Measurements from ENCODE around the gene BOD1.

BOD1 gene

GRCh38 chr5:173615884-173616576, 420 bp downstream of the BOD1 start:
- TF ChIP-seq CTCF (conservative IDR thresholded peaks at IDR 0.05) (peak; percentile 82), ZFX (IDR thresholded peaks at IDR 0.05) (peak; percentile 96; the same call in 1 of the 2 replicates)
- peak overlapping the region; percentile 96 for H3K27ac ChIP-seq

DNA sequence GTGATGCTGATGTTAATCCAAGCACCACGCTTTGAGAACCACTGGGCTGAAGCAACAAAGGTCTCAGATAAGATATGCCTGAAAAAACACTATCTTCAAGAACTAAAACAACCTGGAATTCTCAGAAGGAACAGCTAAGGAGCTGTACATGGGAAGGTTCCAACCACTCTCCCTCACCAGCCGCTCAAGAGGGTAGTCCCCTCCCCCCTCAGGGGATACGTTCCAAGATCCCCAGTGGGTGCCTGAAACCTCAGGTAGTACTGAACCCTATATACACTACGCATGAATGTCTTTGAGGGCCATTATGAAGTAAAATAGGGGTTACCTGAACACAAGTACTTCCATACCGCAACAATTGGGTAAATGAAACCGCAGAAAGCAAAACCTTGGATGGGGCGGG, 1.9 kb downstream of the BOD1 start:
- H3K27ac ChIP-seq = no peak overlapping the region
- TF ChIP-seq ZFX (IDR thresholded peaks at IDR 0.05) (no peak), CTCF (conservative IDR thresholded peaks at IDR 0.05) (no peak)

- no peak overlapping the region for H3K27ac ChIP-seq
- TF ChIP-seq ZFX (IDR thresholded peaks at IDR 0.05) = no peak
- no peak for TF ChIP-seq CTCF (conservative IDR thresholded peaks at IDR 0.05)
These were observed 2.9 kb downstream of the BOD1 start for GRCh38 chr5:173613433-173614159.

- H3K27ac ChIP-seq = no peak overlapping the region
- TF ChIP-seq ZFX (IDR thresholded peaks at IDR 0.05) (no peak), CTCF (conservative IDR thresholded peaks at IDR 0.05) (no peak)
These were observed 3.5 kb downstream of the BOD1 start for GRCh38 chr5:173612948-173613347.

DNA sequence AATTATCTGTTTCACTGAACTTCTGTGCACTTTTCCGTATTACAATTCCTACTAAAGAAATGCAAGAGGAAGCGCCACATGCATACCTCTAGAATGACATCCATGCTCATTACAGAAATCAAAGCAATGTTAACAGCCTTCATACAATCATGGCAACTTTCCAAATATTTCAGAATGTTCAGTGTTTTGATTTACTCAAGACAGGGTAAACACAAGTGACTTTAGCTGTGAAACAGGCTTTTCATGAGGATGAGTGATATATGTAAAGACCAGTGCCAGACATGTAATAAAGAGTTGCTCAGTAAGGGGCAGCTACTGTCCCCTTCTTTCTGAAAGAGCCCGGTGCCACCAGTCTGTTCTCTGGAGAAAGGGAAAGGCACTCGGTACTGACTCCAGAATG, 4.7 kb downstream of the BOD1 start:
- no peak overlapping the region for H3K27ac ChIP-seq
- TF ChIP-seq ZFX (IDR thresholded peaks at IDR 0.05) (no peak), CTCF (conservative IDR thresholded peaks at IDR 0.05) (no peak)

- H3K27ac ChIP-seq = no peak overlapping the region
- no peak for TF ChIP-seq ZFX (IDR thresholded peaks at IDR 0.05)
- TF ChIP-seq CTCF (conservative IDR thresholded peaks at IDR 0.05) = no peak
These were observed 12.3 kb downstream of the BOD1 start for GRCh38 chr5:173604141-173604540.

DNA sequence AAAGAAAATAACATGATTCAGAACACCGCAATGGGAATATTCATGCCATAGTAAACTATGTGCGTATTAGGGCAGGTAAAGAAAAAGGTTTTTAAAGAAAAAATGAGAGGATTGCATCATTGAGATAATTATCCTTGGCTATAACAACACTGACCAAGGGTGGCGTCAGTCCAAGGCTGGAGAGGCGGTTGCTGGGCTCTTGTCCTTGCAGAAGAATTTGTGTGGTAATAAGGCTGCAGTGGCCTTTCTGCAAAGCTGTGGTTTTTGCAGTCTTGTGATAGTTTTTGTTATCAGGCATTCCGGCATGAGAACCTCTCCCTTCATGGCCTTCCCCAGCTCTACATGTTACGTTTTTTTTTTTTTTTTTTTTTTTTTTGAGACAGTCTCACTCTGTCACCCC, 14.0 kb downstream of the BOD1 start:
- no peak overlapping the region for H3K27ac ChIP-seq
- no peak for TF ChIP-seq CTCF (conservative IDR thresholded peaks at IDR 0.05)

Data from C4-2B (cell line).